ENCODE results near the gene NUAK2. TPM values are rescaled to one million over a fixed set of nuclear protein-coding genes. Genes with fewer than 3 reads are reported as not detected.

NUAK2 gene
- total and polyA plus RNA-seq, 2 donors from 2014 or later: 15.1 to 19.4 TPM

GRCh38 chr1:205329719-205330118 lies 8.2 kb upstream of the NUAK2 start:
- intact Hi-C loops (cut with DNase I): loop anchor here (5.0 kb wide), 1 partner anchor 57 kb away; no protein-coding TSS in a partner anchor
- FAIRE-seq: no peak
- H3K27ac ChIP-seq (ENCODE audit: low read depth in 2 of 2, low read length in 2 of 2): peak overlapping the region in 1 of 2 donors; percentile 59

GRCh38 chr1:205328476-205328875 lies 6.9 kb upstream of the NUAK2 start:
- Histone ChIP-seq H3K4me3 (ENCODE audit: low read length in 3 of 3) (no peak overlapping the region), H3K27ac (ENCODE audit: low read depth in 2 of 2, low read length in 2 of 2) (peak overlapping the region; percentile 58 to 73), H3K36me3 (ENCODE audit: control insufficient read depth in 2 of 3, insufficient read depth in 3 of 3, low read length in 3 of 3) (no peaks in the 10 kb centered on the region), H3K27me3 (ENCODE audit: control insufficient read depth, insufficient read depth, low read length) (no peaks in the 10 kb centered on the region), H3K9me3 (ENCODE audit: control insufficient read depth in 2 of 3, insufficient read depth in 1 of 3, low read length in 3 of 3) (no peaks in the 10 kb centered on the region), H3K4me1 (ENCODE audit: control insufficient read depth in 2 of 3, insufficient read depth in 2 of 3, low read depth in 1 of 3, low read length in 3 of 3) (peaks cover 0 to 44% (median 41%) of the 10 kb centered on the region in 3 donors), H3K9ac (ENCODE audit: low read length in 3 of 3) (no peak overlapping the region)
- intact Hi-C loops (cut with DNase I): loop anchor here (5.0 kb wide), 1 partner anchor 56 kb away; no protein-coding TSS in a partner anchor
- no peak for TF ChIP-seq CTCF (IDR thresholded peaks at IDR 0.05; ENCODE audit: borderline replicate concordance, extremely low read depth, insufficient read depth)
- FAIRE-seq (no peak), DNase-seq (peak in 3 of 5 donors; percentile 36 to 58 (median 44))

More at GRCh38 chr1:205329719-205330118, 8.2 kb upstream of the NUAK2 start:
- no peak for DNase-seq
- no peaks in the 10 kb centered on the region for H3K36me3 ChIP-seq (ENCODE audit: control insufficient read depth in 2 of 3, insufficient read depth in 3 of 3, low read length in 3 of 3)
- no peak overlapping the region for H3K9ac ChIP-seq (ENCODE audit: low read length in 3 of 3)
- no peaks in the 10 kb centered on the region for H3K9me3 ChIP-seq (ENCODE audit: control insufficient read depth in 2 of 3, insufficient read depth in 1 of 3, low read length in 3 of 3)
- H3K27me3 ChIP-seq (ENCODE audit: control insufficient read depth, insufficient read depth, low read length): no peaks in the 10 kb centered on the region
- no peak for TF ChIP-seq CTCF (IDR thresholded peaks at IDR 0.05; ENCODE audit: borderline replicate concordance, extremely low read depth, insufficient read depth)
- peaks cover 0 to 40% (median 39%) of the 10 kb centered on the region in 3 donors for H3K4me1 ChIP-seq (ENCODE audit: control insufficient read depth in 2 of 3, insufficient read depth in 2 of 3, low read depth in 1 of 3, low read length in 3 of 3)
- H3K4me3 ChIP-seq (ENCODE audit: low read length in 3 of 3): no peak overlapping the region

- DNase-seq: no peak
- H3K27me3 ChIP-seq (ENCODE audit: control insufficient read depth, insufficient read depth, low read length): no peaks in the 10 kb centered on the region
- H3K27ac ChIP-seq (ENCODE audit: low read depth in 2 of 2, low read length in 2 of 2): no peak overlapping the region
- no peaks in the 10 kb centered on the region for H3K9me3 ChIP-seq (ENCODE audit: control insufficient read depth in 2 of 3, insufficient read depth in 1 of 3, low read length in 3 of 3)
- no peak for TF ChIP-seq CTCF (IDR thresholded peaks at IDR 0.05; ENCODE audit: borderline replicate concordance, extremely low read depth, insufficient read depth)
- intact Hi-C loops (cut with DNase I): loop anchor here (5.0 kb wide), 1 partner anchor 55 kb away; no protein-coding TSS in a partner anchor
- H3K9ac ChIP-seq (ENCODE audit: low read length in 3 of 3): no peak overlapping the region
- peaks cover 0 to 45% (median 35%) of the 10 kb centered on the region in 3 donors for H3K4me1 ChIP-seq (ENCODE audit: control insufficient read depth in 2 of 3, insufficient read depth in 2 of 3, low read depth in 1 of 3, low read length in 3 of 3)
- no peaks in the 10 kb centered on the region for H3K36me3 ChIP-seq (ENCODE audit: control insufficient read depth in 2 of 3, insufficient read depth in 3 of 3, low read length in 3 of 3)
- FAIRE-seq: no peak
- no peak overlapping the region for H3K4me3 ChIP-seq (ENCODE audit: low read length in 3 of 3)
Observed at GRCh38 chr1:205326812-205327466, 5.4 kb upstream of the NUAK2 start.
